Fibroblast of lung (primary cell): ENCODE results near the gene PIEZO2. TPM values are rescaled to one million over a fixed set of nuclear protein-coding genes. Genes with fewer than 3 reads are reported as not detected.

Experiments used
- DNase-seq, 2 donors: peaks; one replicate each; pipeline versions ENCODE4 v3.0.0 to v3.0.0-alpha.2; 2010; ENCODE audit warnings: low read depth in 2 of 2
- H2AFZ ChIP-seq: 2 replicates; pipeline ENCODE4 v1.5.1; 2012; ENCODE audit warnings: low read length, control low read depth, inconsistent platforms
- H3K27ac ChIP-seq: 2 replicates; pipeline ENCODE4 v1.5.1; 2011; ENCODE audit warnings: low read length, control low read depth; ENCODE audit not compliant: insufficient read depth
- H3K27me3 ChIP-seq: 2 replicates; pipeline ENCODE4 v1.5.1; 2011; ENCODE audit warnings: mild to moderate bottlenecking, low read length; ENCODE audit not compliant: control insufficient read depth, insufficient read depth
- H3K36me3 ChIP-seq: 2 replicates; pipeline ENCODE4 v1.5.1; 2011; ENCODE audit warnings: low read length; ENCODE audit not compliant: control insufficient read depth, insufficient read depth
- H3K4me1 ChIP-seq: 2 replicates; pipeline ENCODE4 v1.5.1; 2011; ENCODE audit warnings: low read length; ENCODE audit not compliant: control insufficient read depth, insufficient read depth; ENCODE audit errors: extremely low read depth
- H3K4me2 ChIP-seq: 2 replicates; pipeline ENCODE4 v1.5.1; 2011; ENCODE audit warnings: low read length, control low read depth; ENCODE audit not compliant: insufficient read depth; ENCODE audit errors: extremely low read depth
- H3K4me3 ChIP-seq, 4 experiments: fragments of 200-600 bp in 1 of 4; sonication (generic) in 1 of 4; replicated peaks in 1 of 4; 2 replicates each; pipeline ENCODE4 v1.5.1; 2011 to 2016; ENCODE audit warnings: low read length in 4 of 4, low read depth in 3 of 4, mild to moderate bottlenecking in 3 of 4, control low read depth in 2 of 4, inconsistent platforms in 1 of 4, mixed read lengths in 1 of 4; ENCODE audit not compliant: insufficient read depth in 1 of 4; ENCODE audit errors: control extremely low read depth in 1 of 4
- H3K79me2 ChIP-seq: 2 replicates; pipeline ENCODE4 v1.5.1; 2012; ENCODE audit warnings: mild to moderate bottlenecking, low read length, inconsistent platforms; ENCODE audit not compliant: control insufficient read depth, insufficient read depth
- H3K9ac ChIP-seq: 2 replicates; pipeline ENCODE4 v1.5.1; 2011; ENCODE audit warnings: mild to moderate bottlenecking, low read length, control low read depth; ENCODE audit not compliant: insufficient read depth
- H3K9me3 ChIP-seq: 2 replicates; pipeline ENCODE4 v1.5.1; 2012; ENCODE audit warnings: low read depth, low read length; ENCODE audit not compliant: control insufficient read depth, insufficient read depth
- H4K20me1 ChIP-seq: 2 replicates; pipeline ENCODE4 v1.5.1; 2011; ENCODE audit warnings: low read length; ENCODE audit not compliant: control insufficient read depth, insufficient read depth; ENCODE audit errors: extremely low read depth
- CTCF ChIP-seq, 2 donors: IDR thresholded peaks in 1 of 2; conservative IDR thresholded peaks in 1 of 2; 1 replicate in 1 of 2; 2 replicates in 1 of 2; pipeline ENCODE4 v1.5.1; 2011 to 2012; ENCODE audit warnings: low read length in 2 of 2, control low read depth in 1 of 2, inconsistent platforms in 1 of 2, low read depth in 1 of 2, mild to moderate bottlenecking in 1 of 2
- EZH2 ChIP-seq: IDR thresholded peaks from 2 replicates; pipeline ENCODE4 v1.5.1; 2012; ENCODE audit warnings: low read length, control low read depth, mild to moderate bottlenecking; ENCODE audit errors: missing control alignments
- polyA plus RNA-seq, 2 donors: library from polyadenylated mRNA; depleted of rRNA in 1 of 2; stranded (reverse) in 1 of 2; unstranded in 1 of 2; fragments of >200 nt; gene quantifications; 2 replicates each; pipeline ENCODE4 v1.2.1, GENCODE V29; 2011 to 2012; ENCODE audit warnings: missing spikeins in 1 of 2
- total RNA-seq: library from RNA; depleted of rRNA; stranded (reverse); fragments of >200 nt; gene quantifications from 2 replicates; pipeline ENCODE4 v1.2.1, GENCODE V29; 2014

The PIEZO2 gene
- total and polyA plus RNA-seq, 2 donors (not counting 1 experiment from before 2014, with no cell fraction given): 1.2 to 6.6 TPM

- no peak overlapping the region for H3K4me3 ChIP-seq
- no peaks in the 10 kb centered on the region for H3K9me3 ChIP-seq
- no peak overlapping the region for H2AFZ ChIP-seq
- no peaks in the 10 kb centered on the region for H3K4me1 ChIP-seq
- DNase-seq: no peak
- TF ChIP-seq EZH2: no peak
- no peak for TF ChIP-seq CTCF (conservative IDR thresholded peaks at IDR 0.05 in 1 of 2, IDR thresholded peaks at IDR 0.05 in 1 of 2; ENCODE audit: low read depth in 1 of 2, low read length in 2 of 2)
- H4K20me1 ChIP-seq: no peaks in the 10 kb centered on the region
- no peak overlapping the region for H3K9ac ChIP-seq
- H3K79me2 ChIP-seq: no peaks in the 10 kb centered on the region
- H3K4me2 ChIP-seq: no peak overlapping the region
- H3K27ac ChIP-seq: no peak overlapping the region
- no peaks in the 10 kb centered on the region for H3K36me3 ChIP-seq
- no peaks in the 10 kb centered on the region for H3K27me3 ChIP-seq
Observed at GRCh38 chr18:10893761-10894160, 255.6 kb downstream of the PIEZO2 start.

- Histone ChIP-seq H3K79me2 (no peaks in the 10 kb centered on the region), H3K4me1 (no peaks in the 10 kb centered on the region), H3K27me3 (no peaks in the 10 kb centered on the region), H3K4me2 (no peak overlapping the region), H3K27ac (no peak overlapping the region), H4K20me1 (no peaks in the 10 kb centered on the region), H3K36me3 (no peaks in the 10 kb centered on the region), H2AFZ (no peak overlapping the region), H3K4me3 (no peak overlapping the region), H3K9ac (no peak overlapping the region), H3K9me3 (no peaks in the 10 kb centered on the region)
- DNase-seq: no peak
- no peak for TF ChIP-seq EZH2
- no peak for TF ChIP-seq CTCF (conservative IDR thresholded peaks at IDR 0.05 in 1 of 2, IDR thresholded peaks at IDR 0.05 in 1 of 2; ENCODE audit: low read depth in 1 of 2, low read length in 2 of 2)
Observed at GRCh38 chr18:10893196-10893595, 256.2 kb downstream of the PIEZO2 start.

- peak in 1 of 2 donors; percentile 20 for DNase-seq
- TF ChIP-seq CTCF (conservative IDR thresholded peaks at IDR 0.05 in 1 of 2, IDR thresholded peaks at IDR 0.05 in 1 of 2; ENCODE audit: low read depth in 1 of 2, low read length in 2 of 2) (no peak), EZH2 (no peak)
Observed at GRCh38 chr18:10892786-10893185, 256.6 kb downstream of the PIEZO2 start.

More at GRCh38 chr18:10892786-10893185, 256.6 kb downstream of the PIEZO2 start:
- H4K20me1 ChIP-seq: no peaks in the 10 kb centered on the region
- no peaks in the 10 kb centered on the region for H3K79me2 ChIP-seq
- no peak overlapping the region for H2AFZ ChIP-seq
- H3K4me1 ChIP-seq: no peaks in the 10 kb centered on the region
- no peaks in the 10 kb centered on the region for H3K27me3 ChIP-seq
- H3K9me3 ChIP-seq: no peaks in the 10 kb centered on the region
- H3K36me3 ChIP-seq: no peaks in the 10 kb centered on the region
- H3K4me2 ChIP-seq: no peak overlapping the region
- H3K4me3 ChIP-seq: no peak overlapping the region
- H3K27ac ChIP-seq: no peak overlapping the region
- no peak overlapping the region for H3K9ac ChIP-seq
